Activated naive CD4-positive, alpha-beta T cell treated with anti-CD3 and anti-CD28 coated beads, Interleukin-2, amount 10 ng/mL, durations not matched to agents 5 hours and 36 hours (primary cell): ENCODE results near the gene RND3. TPM values are rescaled to one million over a fixed set of nuclear protein-coding genes. Genes with fewer than 3 reads are reported as not detected.

Source experiments
- total RNA-seq, 2 experiments: library from RNA; stranded (reverse); gene quantifications; one replicate each; pipeline ENCODE4 v1.2.3, GENCODE V29; 2021

The RND3 gene, protein sequence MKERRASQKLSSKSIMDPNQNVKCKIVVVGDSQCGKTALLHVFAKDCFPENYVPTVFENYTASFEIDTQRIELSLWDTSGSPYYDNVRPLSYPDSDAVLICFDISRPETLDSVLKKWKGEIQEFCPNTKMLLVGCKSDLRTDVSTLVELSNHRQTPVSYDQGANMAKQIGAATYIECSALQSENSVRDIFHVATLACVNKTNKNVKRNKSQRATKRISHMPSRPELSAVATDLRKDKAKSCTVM
- total RNA-seq: not detected

GRCh38 chr2:150487537-150488429 is at the start of gene RND3:
RND3 (minus strand) TSS chr2:150487667; CDS start chr2:150487417, 250 bp downstream.

